Lung (tissue), 12 donors: Measurements from ENCODE around the gene BMAL1. TPM values are rescaled to one million over a fixed set of nuclear protein-coding genes. Genes with fewer than 3 reads are reported as not detected.

Source experiments
- ATAC-seq: fragments of 200-7000 bp; cut with Tn5 transposase; one replicate; pipeline ENCODE4 v1.9.1; 2020; ENCODE audit warnings: moderate number of reproducible peaks; ENCODE audit not compliant: insufficient read depth, low FRiP score
- DNase-seq, 3 donors: peaks; one replicate each; pipeline ENCODE4 v3.0.0-alpha.2; 2013 to 2017
- H3K27ac ChIP-seq, 2 donors: one replicate each; pipeline ENCODE4 v1.5.1; 2013; ENCODE audit warnings: mild to moderate bottlenecking in 2 of 2, moderate library complexity in 2 of 2, control low read depth in 1 of 2, inconsistent platforms in 1 of 2, low read depth in 1 of 2, low read length in 1 of 2
- H3K27me3 ChIP-seq, 3 donors: one replicate each; pipeline ENCODE4 v1.5.1; 2013; ENCODE audit warnings: low read length in 2 of 3; ENCODE audit not compliant: control insufficient read depth in 3 of 3, insufficient read depth in 3 of 3
- H3K36me3 ChIP-seq, 4 donors: one replicate each; pipeline ENCODE4 v1.5.1; 2013; ENCODE audit warnings: low read length in 4 of 4, mild to moderate bottlenecking in 1 of 4, moderate library complexity in 1 of 4; ENCODE audit not compliant: control insufficient read depth in 4 of 4, insufficient read depth in 4 of 4
- H3K4me1 ChIP-seq, 5 donors: one replicate each; pipeline ENCODE4 v1.5.1; 2013; ENCODE audit warnings: low read length in 5 of 5, mild to moderate bottlenecking in 2 of 5, moderate library complexity in 1 of 5; ENCODE audit not compliant: control insufficient read depth in 5 of 5, insufficient read depth in 5 of 5
- H3K4me3 ChIP-seq: one replicate; pipeline ENCODE4 v1.5.1; 2013; ENCODE audit warnings: mild to moderate bottlenecking, control low read depth, moderate library complexity
- H3K9ac ChIP-seq, 2 donors: one replicate each; pipeline ENCODE4 v1.5.1; 2013; ENCODE audit warnings: low read length in 2 of 2, control low read depth in 1 of 2; ENCODE audit not compliant: insufficient read depth in 1 of 2
- H3K9me3 ChIP-seq, 4 donors: one replicate each; pipeline ENCODE4 v1.5.1; 2013; ENCODE audit warnings: low read length in 3 of 4, mild to moderate bottlenecking in 1 of 4, moderate library complexity in 1 of 4; ENCODE audit not compliant: control insufficient read depth in 4 of 4, insufficient read depth in 3 of 4
- WGBS, 2 donors: extraction: QIAGEN DNeasy Blood & Tissue Kit; methylation state at CpG; one replicate each; pipeline ENCODE4 v1.1.7; 2013; 5-methylcytosine and 5-hydroxymethylcytosine counted together
- polyA plus RNA-seq, 2 donors: library from polyadenylated mRNA; stranded (reverse); fragments of 200-250 nt; gene quantifications; one replicate each; pipeline ENCODE4 v1.2.1, GENCODE V29; 2013
- total RNA-seq, 2 donors: library from RNA; depleted of rRNA in 1 of 2; stranded (reverse); fragments of >200 nt in 1 of 2; gene quantifications; one replicate each; pipeline ENCODE4 v1.2.1, GENCODE V29; 2014 to 2021
- TF ChIP-seq, protein P1 (sequence below): IDR thresholded peaks from 2 replicates; pipeline ENCODE4 v1.5.1; 2012; ENCODE audit warnings: mild to moderate bottlenecking; ENCODE audit errors: control extremely low read depth, extremely low read depth
- donor health status: control.
- donor health status: control.
- donor health status: Bipolar disorder and iron deficiency.
- donor health status: healthy.
- donor health status: DM: yes; HTN: yes; CAD: no.

BMAL1 gene
- total and polyA plus RNA-seq, 4 donors = 13.4 to 38.0 (median 26.2) TPM

- H3K9me3 ChIP-seq = no peaks in the 10 kb centered on the region
These were observed 13.8 kb downstream of the BMAL1 start for GRCh38 chr11:13291361-13291760.

GRCh38 chr11:13291800-13292199 lies 14.2 kb downstream of the BMAL1 start:
- DNase-seq (no peak), ATAC-seq (no peak)
- TF ChIP-seq, protein P1, sequence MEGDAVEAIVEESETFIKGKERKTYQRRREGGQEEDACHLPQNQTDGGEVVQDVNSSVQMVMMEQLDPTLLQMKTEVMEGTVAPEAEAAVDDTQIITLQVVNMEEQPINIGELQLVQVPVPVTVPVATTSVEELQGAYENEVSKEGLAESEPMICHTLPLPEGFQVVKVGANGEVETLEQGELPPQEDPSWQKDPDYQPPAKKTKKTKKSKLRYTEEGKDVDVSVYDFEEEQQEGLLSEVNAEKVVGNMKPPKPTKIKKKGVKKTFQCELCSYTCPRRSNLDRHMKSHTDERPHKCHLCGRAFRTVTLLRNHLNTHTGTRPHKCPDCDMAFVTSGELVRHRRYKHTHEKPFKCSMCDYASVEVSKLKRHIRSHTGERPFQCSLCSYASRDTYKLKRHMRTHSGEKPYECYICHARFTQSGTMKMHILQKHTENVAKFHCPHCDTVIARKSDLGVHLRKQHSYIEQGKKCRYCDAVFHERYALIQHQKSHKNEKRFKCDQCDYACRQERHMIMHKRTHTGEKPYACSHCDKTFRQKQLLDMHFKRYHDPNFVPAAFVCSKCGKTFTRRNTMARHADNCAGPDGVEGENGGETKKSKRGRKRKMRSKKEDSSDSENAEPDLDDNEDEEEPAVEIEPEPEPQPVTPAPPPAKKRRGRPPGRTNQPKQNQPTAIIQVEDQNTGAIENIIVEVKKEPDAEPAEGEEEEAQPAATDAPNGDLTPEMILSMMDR = no peak
- Histone ChIP-seq H3K36me3 (no peaks in the 10 kb centered on the region), H3K9ac (no peak overlapping the region), H3K4me1 (peaks cover 0 to 9% (median 0%) of the 10 kb centered on the region in 5 donors), H3K4me3 (no peak overlapping the region), H3K27me3 (no peaks in the 10 kb centered on the region), H3K9me3 (no peaks in the 10 kb centered on the region), H3K27ac (no peak overlapping the region)
- 74 to 79% methylated on average over 3 of the region's 3 CpGs for WGBS, 2 donors

More at GRCh38 chr11:13291361-13291760, 13.8 kb downstream of the BMAL1 start:
- H3K4me3 ChIP-seq = no peak overlapping the region
- TF ChIP-seq, protein P1 = no peak
- no peak overlapping the region for H3K27ac ChIP-seq
- H3K27me3 ChIP-seq = no peaks in the 10 kb centered on the region
- H3K36me3 ChIP-seq = no peaks in the 10 kb centered on the region
- no peak for DNase-seq
- peaks cover 0 to 7% (median 0%) of the 10 kb centered on the region in 5 donors for H3K4me1 ChIP-seq
- WGBS, 2 donors = 92 to 93% methylated on average over 3 of the region's 3 CpGs
- ATAC-seq = no peak
- no peak overlapping the region for H3K9ac ChIP-seq

DNA sequence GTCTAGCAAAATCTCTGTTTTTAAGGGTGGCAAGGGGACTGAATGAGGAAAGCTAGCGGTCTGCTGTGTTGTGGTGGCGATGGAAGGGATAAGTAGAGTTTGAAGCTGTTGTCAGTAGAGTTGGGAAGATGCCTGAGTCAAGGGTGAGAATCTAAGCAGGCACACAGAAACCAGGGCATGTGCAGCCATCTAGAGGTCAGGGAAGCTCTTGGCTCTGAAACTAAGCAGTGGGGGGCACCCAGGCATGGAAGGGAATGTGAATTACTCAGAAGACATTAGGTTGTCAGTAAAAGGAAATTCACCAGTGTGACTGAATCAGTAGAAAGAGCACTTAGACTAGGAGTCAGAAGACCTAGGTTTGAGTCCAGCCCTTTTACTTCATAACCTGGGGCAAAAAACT lies 15.4 kb downstream of the BMAL1 start:
- Histone ChIP-seq H3K27ac (no peak overlapping the region), H3K36me3 (no peaks in the 10 kb centered on the region), H3K4me3 (no peak overlapping the region), H3K4me1 (peaks cover 0 to 20% (median 0%) of the 10 kb centered on the region in 5 donors), H3K9ac (no peak overlapping the region), H3K27me3 (no peaks in the 10 kb centered on the region), H3K9me3 (no peaks in the 10 kb centered on the region)
- 99 to 100% methylated on average over 2 of the region's 2 CpGs for WGBS, 2 donors
- no peak for ATAC-seq
- TF ChIP-seq, protein P1 = no peak
- no peak for DNase-seq

DNA sequence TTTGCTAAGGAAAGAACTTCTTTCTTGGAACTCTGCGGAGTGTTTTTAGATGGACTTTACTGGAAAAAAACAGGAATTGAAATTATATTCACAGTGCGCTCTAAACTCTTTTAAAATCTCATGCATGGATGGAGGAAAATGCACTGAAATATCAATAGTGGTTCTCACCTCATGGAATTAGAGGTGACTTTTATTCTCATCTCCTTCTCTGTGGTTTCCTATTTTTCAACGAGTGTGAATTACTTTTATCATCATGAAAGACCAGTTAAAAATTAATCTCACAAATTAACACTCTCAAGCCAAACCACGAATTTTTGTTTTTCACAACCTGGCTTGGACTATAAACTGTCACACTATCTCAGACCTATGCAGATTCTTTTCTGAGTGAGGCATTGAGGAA lies 16.6 kb downstream of the BMAL1 start:
- Histone ChIP-seq H3K4me3 (no peak overlapping the region), H3K9me3 (no peaks in the 10 kb centered on the region), H3K27me3 (no peaks in the 10 kb centered on the region), H3K36me3 (no peaks in the 10 kb centered on the region), H3K9ac (no peak overlapping the region), H3K4me1 (peaks cover 0 to 31% (median 0%) of the 10 kb centered on the region in 5 donors), H3K27ac (no peak overlapping the region)
- DNase-seq (no peak), ATAC-seq (no peak)
- 58 to 70% methylated on average over 4 of the region's 4 CpGs for WGBS, 2 donors
- TF ChIP-seq, protein P1 = no peak
